Measurements from ENCODE around the gene SCO2.

SCO2 gene

GRCh38 chr22:50498322-50498890 lies 27.0 kb downstream of the SCO2 start:
- DNase-seq (ENCODE audit: low spot score): peak; percentile 75

DNA sequence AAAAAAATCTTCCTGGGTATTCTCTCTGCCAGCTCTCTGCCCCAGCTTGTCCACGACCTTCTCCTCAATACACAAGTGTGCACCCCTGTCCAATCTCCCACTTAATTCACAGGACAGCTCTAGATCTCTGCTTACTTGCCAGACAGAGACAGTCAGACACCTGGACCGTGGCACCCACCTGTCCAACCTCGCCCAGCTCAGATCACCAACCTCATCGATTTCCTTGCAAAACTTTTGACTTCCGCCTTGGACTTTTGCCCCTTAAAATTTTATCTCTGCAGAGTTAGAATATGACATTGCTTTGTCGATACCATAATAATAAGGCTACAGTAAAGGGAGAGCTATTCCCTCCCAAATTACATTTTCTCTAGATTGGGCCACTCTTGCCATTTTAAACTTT lies 28.3 kb downstream of the SCO2 start:
- DNase-seq (ENCODE audit: low spot score): no peak

DNA sequence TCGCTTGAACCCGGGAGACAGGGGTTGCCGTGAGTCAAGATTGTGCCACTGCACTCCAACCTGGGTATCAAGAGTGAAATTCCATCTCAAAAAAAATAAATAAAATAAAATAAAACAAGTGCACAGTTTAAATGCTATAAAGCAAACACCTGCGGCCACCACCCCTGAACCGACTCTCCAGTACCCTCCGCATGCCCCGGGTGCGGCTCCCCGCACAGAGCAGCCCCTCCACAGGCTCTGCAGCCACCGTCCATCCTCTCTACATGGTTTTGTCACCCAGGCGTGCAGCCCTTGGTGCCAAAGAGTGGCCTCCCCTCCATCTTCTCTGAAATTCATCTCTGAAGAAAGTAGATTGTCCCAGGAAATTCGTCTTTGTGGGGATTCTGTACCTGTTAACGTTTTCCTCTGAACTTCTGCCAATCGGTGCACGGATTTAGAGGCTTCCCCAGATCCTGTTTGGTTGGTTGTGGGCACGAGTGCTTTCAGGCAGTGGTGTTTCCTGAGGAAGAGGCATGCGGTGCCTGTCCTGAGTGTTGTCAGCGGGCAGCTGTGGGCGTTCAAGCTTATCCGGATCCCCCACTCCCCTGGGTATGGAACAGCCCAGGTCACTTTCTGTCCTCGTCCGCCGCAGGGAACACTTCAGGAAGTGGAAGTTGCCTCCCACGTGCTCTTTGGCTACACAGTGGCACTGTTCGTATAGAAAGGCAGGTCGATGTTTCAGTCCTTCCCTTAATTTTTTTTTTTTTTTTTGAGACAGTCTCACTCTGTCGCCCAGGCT lies 34.7 kb downstream of the SCO2 start:
- DNase-seq (ENCODE audit: low spot score): no peak

DNA sequence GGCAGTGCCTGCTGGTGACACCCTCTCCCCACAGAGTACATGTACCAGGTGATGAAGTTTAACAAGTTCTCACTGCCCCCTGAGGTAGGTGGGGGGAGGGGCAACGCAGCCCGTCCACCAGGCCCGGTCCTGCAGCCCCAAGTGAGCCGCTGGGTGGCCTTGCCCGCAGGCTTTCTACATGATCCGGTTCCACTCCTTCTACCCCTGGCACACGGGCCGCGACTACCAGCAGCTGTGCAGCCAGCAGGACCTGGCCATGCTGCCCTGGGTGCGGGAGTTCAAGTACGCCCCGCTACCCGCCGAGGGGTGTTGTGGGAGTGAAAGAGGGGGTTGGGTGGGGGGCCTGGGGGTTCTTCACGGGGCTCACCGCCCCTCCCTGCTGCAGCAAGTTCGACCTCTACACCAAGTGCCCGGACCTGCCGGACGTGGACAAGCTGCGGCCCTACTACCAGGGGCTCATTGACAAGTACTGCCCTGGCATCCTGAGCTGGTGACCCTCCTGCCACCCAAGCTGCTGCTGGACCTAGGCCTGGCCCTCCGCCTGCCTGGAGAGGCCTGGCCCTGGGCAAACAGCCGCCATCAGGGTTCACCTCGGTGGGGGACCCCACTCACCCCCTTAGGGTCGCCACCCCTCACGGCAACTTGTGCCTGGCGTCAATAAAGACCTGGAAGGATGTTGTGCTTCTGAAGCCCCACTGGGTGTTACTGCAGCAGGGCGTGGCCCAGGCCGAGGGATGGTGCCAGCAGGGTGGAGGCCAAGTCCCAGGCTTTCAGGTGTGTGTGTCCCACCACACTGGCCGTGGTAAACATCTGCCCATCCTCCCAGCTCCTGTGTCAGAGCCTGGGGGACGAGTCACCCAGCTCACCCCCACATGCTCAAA lies 35.8 kb downstream of the SCO2 start:
- DNase-seq (ENCODE audit: low spot score): no peak

DNA sequence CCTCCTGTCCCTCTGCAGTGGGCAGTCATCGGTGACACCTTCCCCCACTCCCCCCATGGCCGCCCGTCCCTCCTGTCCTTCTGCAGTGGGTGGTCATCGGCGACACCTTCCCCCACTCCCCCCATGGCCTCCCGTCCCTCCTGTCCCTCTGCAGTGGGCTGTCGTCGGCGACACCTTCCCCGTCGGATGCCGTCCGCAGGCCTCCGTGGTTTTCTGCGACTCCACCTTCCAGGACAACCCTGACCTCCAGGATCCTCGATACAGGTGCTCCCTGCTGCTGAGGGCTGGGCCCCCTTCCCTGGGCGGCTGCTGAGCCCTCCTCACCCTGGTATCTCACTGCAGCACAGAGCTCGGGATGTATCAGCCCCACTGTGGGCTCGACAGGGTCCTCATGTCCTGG lies 36.5 kb downstream of the SCO2 start:
- DNase-seq (ENCODE audit: low spot score): no peak

DNA sequence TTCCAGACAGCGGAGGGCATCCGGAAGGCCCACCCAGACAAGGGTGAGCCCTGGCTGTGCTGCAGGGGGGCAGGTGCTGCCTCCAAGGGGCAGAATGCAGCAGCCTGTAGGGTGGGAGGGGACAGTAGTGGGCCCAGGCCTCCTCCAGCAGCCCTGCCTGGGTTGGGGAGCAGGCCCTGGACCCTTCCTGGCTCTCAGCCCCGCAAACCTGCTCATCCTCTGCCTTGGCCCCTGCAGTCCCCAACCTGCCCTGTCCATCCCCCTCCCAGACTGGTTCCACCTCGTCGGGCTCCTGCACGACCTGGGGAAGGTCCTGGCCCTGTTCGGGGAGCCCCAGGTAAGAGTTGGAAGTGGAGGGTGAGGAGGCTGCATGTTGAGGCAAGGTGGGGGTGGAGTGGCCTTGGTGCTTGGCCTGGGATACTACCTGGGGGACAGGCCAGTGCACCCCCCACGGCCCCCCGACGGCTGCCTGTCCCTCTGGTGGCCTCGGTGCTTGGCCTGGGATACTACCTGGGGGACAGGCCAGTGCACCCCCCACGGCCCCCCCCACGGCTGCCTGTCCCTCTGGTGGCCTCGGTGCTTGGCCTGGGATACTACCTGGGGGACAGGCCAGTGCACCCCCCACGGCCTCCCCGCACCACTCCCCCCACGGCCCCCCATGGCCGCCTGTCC lies 37.3 kb downstream of the SCO2 start:
- no peak for DNase-seq (ENCODE audit: low spot score)

DNA sequence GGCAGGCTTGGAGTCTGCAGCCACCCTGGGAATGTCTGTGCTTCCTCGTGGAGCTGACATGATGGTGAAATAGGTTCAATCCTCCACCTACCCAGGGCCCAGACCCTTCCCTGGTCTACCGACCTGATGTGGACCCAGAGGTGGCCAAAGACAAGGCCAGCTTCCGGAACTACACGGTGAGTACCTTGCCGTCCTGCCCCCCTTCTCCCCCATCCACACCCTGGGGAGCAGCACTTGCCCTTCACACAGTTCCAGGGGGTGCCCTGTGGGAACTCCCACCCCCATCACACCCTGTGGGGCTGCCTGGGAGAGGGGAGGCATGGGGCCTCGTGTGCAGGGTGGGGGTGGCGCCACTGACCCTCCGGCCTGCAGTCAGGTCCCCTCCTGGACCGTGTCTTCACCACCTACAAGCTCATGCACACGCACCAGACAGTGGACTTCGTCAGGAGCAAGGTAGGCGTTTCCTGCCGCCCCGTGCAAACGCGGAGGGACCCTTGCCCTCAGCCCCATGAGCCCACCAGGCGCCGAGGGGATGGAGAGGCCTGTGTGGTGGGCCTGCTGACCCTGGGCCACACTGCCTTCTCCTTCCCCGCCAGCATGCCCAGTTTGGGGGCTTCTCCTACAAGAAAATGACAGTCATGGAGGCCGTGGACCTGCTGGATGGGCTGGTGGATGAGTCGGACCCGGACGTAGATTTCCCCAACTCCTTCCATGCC lies 38.0 kb downstream of the SCO2 start:
- no peak for DNase-seq (ENCODE audit: low spot score)

DNA sequence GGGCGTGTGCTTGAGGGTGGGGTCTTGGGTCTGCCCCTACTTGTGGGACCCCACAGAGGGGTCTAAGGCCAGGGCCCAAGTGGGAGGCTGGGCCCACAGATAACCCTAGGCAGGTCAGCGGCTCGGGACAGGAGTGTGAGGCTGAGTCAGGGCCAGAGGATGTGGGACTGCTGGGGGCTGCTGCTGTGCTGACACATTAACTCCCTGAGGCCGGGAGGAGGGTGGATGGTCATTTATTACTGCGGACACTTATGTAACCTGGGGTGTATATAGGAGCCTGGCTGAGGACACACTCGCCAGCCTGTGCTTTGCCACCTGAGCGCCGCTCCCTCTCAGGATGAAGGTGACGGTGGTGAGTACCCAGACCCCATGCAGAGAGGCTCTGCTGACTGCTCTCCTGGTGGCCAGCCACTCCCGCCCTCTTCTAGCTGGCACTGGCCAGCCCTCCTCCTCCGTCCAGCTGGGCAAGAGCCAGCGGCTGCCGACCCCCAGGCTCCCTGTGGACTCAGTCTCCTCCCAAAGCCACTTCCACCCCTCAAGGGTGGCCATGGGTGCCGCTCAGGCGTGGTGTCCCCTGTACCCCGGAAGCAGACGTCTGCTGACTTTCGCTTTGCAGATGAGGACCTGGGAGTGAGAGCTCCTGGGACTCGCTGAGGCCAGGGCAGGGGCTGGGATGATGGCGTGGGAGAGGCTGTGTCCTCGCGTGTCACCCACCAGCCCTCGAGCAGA lies 38.7 kb downstream of the SCO2 start, which contains the start of gene MIOX:
Gene MIOX (plus strand): TSS at position 299 of the 729 bp plus-strand sequence. CDS start 39 bp downstream, at position 338.
- no peak for DNase-seq (ENCODE audit: low spot score)

GRCh38 chr22:50485221-50486131 lies 39.9 kb downstream of the SCO2 start:
- no peak for DNase-seq (ENCODE audit: low spot score)

DNA sequence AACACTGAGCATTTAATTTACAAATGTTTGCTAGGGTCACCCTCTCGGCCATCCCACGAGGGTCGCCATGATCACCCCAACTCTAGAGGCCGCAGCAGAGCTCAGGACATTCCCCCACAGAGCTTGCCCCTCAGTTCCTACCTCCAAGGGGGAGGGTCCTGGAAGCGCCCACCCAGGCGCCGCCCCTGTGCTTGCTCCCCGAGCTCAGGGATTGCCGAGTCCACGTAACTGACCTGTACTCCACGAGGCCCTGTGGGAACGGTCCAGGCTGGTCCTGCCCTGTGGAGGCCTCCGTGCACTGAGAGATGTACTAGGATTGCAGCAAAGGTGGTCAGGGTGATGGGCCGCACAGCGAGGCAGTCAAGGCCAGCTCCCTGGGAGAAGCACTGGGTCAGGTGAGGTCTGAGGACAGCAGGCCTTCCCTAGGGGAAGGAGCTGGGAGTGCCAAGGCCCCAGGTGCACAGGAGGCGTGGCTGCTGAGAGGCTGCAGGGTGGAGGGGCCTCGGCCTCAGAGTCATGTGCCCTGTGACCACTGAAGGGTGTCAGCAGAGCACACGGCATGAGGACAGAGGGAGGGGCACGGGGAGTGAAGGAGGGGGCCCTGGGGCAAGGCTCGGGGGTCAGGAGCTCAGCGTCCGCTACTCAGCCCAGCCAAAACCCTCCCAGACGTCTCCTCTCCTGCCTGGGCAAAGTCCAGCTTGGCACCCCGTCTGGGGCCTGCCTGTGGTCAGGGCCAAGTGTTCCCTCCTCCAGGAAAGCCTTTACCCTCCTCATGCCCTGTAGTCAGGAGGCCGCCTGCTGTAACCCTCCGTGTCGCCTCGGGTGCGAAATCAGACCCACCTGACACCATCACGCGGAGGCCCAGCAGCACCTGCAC lies 41.2 kb downstream of the SCO2 start:
- no peak for DNase-seq (ENCODE audit: low spot score)

GRCh38 chr22:50483556-50483955 lies 41.8 kb downstream of the SCO2 start:
- no peak for DNase-seq (ENCODE audit: low spot score)

DNA sequence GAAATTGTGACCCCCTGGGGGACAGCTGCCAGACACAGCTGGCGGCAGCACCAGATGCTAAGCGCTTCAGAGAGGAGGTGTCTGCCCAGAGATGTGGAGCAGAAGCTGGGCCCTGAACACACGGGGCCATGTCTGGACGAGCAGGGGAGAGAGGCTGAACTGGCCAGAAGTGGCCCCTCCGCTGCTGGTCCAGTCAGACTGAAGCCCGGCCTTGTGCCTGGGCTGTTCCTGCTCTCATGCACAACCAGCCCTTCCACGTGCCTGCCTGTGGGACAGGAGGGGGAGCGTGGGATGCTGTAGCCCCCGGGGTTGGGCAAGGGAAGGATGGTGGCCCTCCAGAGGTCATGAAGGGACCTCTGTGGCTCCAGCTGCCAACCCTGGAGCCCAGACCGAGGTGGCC lies 42.3 kb downstream of the SCO2 start:
- no peak for DNase-seq (ENCODE audit: low spot score)

GRCh38 chr22:50482107-50483074 lies 43.0 kb downstream of the SCO2 start:
- DNase-seq (ENCODE audit: low spot score): no peak

GRCh38 chr22:50481440-50482106 lies 43.8 kb downstream of the SCO2 start, which contains the start of gene ADM2:
ADM2 (plus strand) TSS chr22:50481543; CDS start chr22:50481848, 305 bp downstream.
- peak; percentile 82 for DNase-seq (ENCODE audit: low spot score)

GRCh38 chr22:50481045-50481439 lies 44.4 kb downstream of the SCO2 start:
- no peak for DNase-seq (ENCODE audit: low spot score)

DNA sequence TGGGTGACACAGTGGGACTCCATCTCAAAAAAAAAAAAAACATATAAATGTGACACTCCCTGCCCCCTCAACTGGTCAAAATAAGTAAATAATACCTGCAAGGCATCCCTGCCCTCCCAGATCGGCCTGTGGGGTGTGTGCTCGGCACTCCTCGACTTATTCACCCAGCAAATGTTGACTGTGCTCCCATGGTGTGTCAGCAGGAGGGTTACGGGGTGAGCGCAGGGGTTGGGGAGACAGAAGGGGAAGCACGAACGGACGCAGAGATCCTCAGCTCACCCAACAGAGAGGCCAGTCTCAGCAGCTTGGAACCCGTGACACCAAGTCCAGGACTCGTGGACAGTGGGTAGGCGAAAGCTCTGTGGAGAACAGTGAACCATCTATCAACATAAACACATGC lies 45.7 kb downstream of the SCO2 start:
- no peak for DNase-seq (ENCODE audit: low spot score)

- DNase-seq (ENCODE audit: low spot score): no peak
Observed at GRCh38 chr22:50477923-50478322, 47.5 kb downstream of the SCO2 start.

All from ecto neural progenitor cell (in vitro differentiated cells).